A549 (cell line): ENCODE results near the gene ACSL5. TPM values are rescaled to one million over a fixed set of nuclear protein-coding genes. Genes with fewer than 3 reads are reported as not detected.

ENCODE experiments used
- ATAC-seq, 2 experiments: fragments of 200-7000 bp in 1 of 2; fragments of >200 bp in 1 of 2; cut with Nextera tagmentation in 1 of 2; cut with Tn5 transposase in 1 of 2; 3 replicates each; pipeline versions ENCODE4 v1.8.0 to v1.9.1; 2018 to 2020; ENCODE audit warnings: mild to moderate bottlenecking in 1 of 2, moderate library complexity in 1 of 2
- CTCF ChIA-PET: fragments of 300-600 bp; sonication (Branson Sonifier 250); formaldehyde crosslinking; extraction: SDS; loops from one replicate; lab custom pipeline; 2021; ENCODE audit warnings: antibody characterized with exemption, inconsistent platforms; lab: Yijun Ruan, JAX
- POLR2A ChIA-PET: fragments of 350-600 bp; formaldehyde crosslinking; extraction: SDS; loops from one replicate; lab custom pipeline; 2021; ENCODE audit warnings: antibody characterized with exemption, inconsistent platforms; lab: Yijun Ruan, JAX
- DNase-seq, 2 experiments: peaks; one replicate each; pipeline versions ENCODE4 v3.0.0 to v3.0.0-alpha.2; 2011 to 2016; ENCODE audit warnings: low read depth in 1 of 2, low spot score in 1 of 2
- FAIRE-seq: peaks from 2 replicates; lab custom pipeline; 2011; peaks lifted over from hg19 to GRCh38; lab: Jason Lieb, UNC
- H3K27ac ChIP-seq, 2 experiments: fragments of >200 bp; sonication (Bioruptor Twin); formaldehyde crosslinking; 3 replicates each; pipeline ENCODE4 v1.5.1; 2016 to 2017
- H3K4me1 ChIP-seq: fragments of >200 bp; sonication (Bioruptor Twin); formaldehyde crosslinking; 3 replicates; pipeline ENCODE4 v1.6.1; 2016
- H3K4me2 ChIP-seq: fragments of >200 bp; sonication (Bioruptor Twin); formaldehyde crosslinking; 3 replicates; pipeline ENCODE4 v1.6.1; 2016
- H3K4me3 ChIP-seq: fragments of >200 bp; sonication (Bioruptor Twin); formaldehyde crosslinking; 3 replicates; pipeline ENCODE4 v1.5.1; 2016
- H3K9me3 ChIP-seq: fragments of >200 bp; sonication (Bioruptor Twin); formaldehyde crosslinking; 3 replicates; pipeline ENCODE4 v1.6.1; 2016
- BHLHE40 ChIP-seq: IDR thresholded peaks from 2 replicates; pipeline ENCODE4 v1.6.1; 2012; ENCODE audit warnings: low read depth, low read length, inconsistent platforms
- CBX8 ChIP-seq: fragments of 200-600 bp; sonication (generic); IDR thresholded peaks from 2 replicates; pipeline ENCODE4 v1.6.1; 2016
- CHD2 ChIP-seq: fragments of 150-350 bp; IDR thresholded peaks from 2 replicates; pipeline ENCODE4 v1.6.1; 2014; ENCODE audit warnings: low read length; ENCODE audit not compliant: partially characterized antibody
- FOSL2 ChIP-seq, 2 experiments: fragments of 450-650 bp in 1 of 2; fragments of >200 bp in 1 of 2; sonication (Bioruptor Twin) in 1 of 2; formaldehyde crosslinking; IDR thresholded peaks; 2 replicates each; pipeline versions ENCODE4 v1.5.0 to v1.6.1; 2016 to 2020; ENCODE audit warnings: mild to moderate bottlenecking in 1 of 2, moderate library complexity in 1 of 2
- GATA3 ChIP-seq: IDR thresholded peaks from 2 replicates; pipeline ENCODE4 v1.6.1; 2012; ENCODE audit warnings: borderline replicate concordance
- HOXB5 ChIP-seq: fragments of 250-450 bp; sonication (Bioruptor Pico); IDR thresholded peaks from 2 replicates; pipeline ENCODE4 v1.5.0; 2020; ENCODE audit warnings: mild to moderate bottlenecking, moderate library complexity
- JUN ChIP-seq, 2 experiments: fragments of >200 bp; sonication (Bioruptor Twin); formaldehyde crosslinking; IDR thresholded peaks; 2 replicates in 1 of 2; 3 replicates in 1 of 2; pipeline ENCODE4 v1.6.1; 2016 to 2017
- JUNB ChIP-seq: fragments of >200 bp; sonication (Bioruptor Twin); formaldehyde crosslinking; IDR thresholded peaks from 2 replicates; pipeline ENCODE4 v1.6.1; 2016
- KDM1A ChIP-seq: fragments of 200-600 bp; sonication (generic); IDR thresholded peaks from 2 replicates; pipeline ENCODE4 v1.6.1; 2016; ENCODE audit warnings: low read depth, mild to moderate bottlenecking
- MAZ ChIP-seq: fragments of 150-350 bp; IDR thresholded peaks from 2 replicates; pipeline ENCODE4 v1.6.1; 2014; ENCODE audit warnings: antibody characterized with exemption, low read depth, low read length, borderline replicate concordance
- MYC ChIP-seq: IDR thresholded peaks from 2 replicates; pipeline ENCODE4 v1.6.1; 2012; ENCODE audit warnings: mild to moderate bottlenecking, inconsistent platforms, low read length, improper control_type of control experiment, borderline replicate concordance
- NPAS2 ChIP-seq: fragments of 250-450 bp; sonication (Bioruptor Pico); IDR thresholded peaks from 2 replicates; pipeline ENCODE4 v1.8.0; 2022; ENCODE audit warnings: mild to moderate bottlenecking, moderate library complexity, borderline replicate concordance
- NR3C1 ChIP-seq: fragments of >200 bp; sonication (Bioruptor Twin); formaldehyde crosslinking; IDR thresholded peaks from 3 replicates; pipeline ENCODE4 v1.6.1; 2017
- PHF8 ChIP-seq: fragments of 200-600 bp; sonication (generic); IDR thresholded peaks from 2 replicates; pipeline ENCODE4 v1.6.1; 2016; ENCODE audit warnings: low read depth, mild to moderate bottlenecking, antibody characterized with exemption, moderate library complexity, borderline replicate concordance
- RCOR1 ChIP-seq: fragments of 150-350 bp; IDR thresholded peaks from 2 replicates; pipeline ENCODE4 v1.6.1; 2014; ENCODE audit warnings: antibody characterized with exemption, low read length, low read depth
- TFCP2L1 ChIP-seq: fragments of 250-450 bp; sonication (Bioruptor Pico); IDR thresholded peaks from 2 replicates; pipeline ENCODE4 v1.5.0; 2021; ENCODE audit warnings: mild to moderate bottlenecking
- ZNF302 ChIP-seq: fragments of 250-450 bp; sonication (Bioruptor Pico); IDR thresholded peaks from 2 replicates; pipeline ENCODE4 v1.9.0; 2021; ENCODE audit warnings: inconsistent platforms, mild to moderate bottlenecking, moderate library complexity
- WGBS: methylation state at CpG from one replicate; pipeline ENCODE4 v1.1.6; 2017; ENCODE audit errors: missing lambda C conversion rate; 5-methylcytosine and 5-hydroxymethylcytosine counted together
- polyA plus RNA-seq, 4 experiments: library from polyadenylated mRNA; depleted of rRNA in 3 of 4; stranded (reverse); fragments of >200 nt; fragmentation: RNase III in 1 of 4; extraction: RNeasy Plus Mini Kit Qiagen cat#74134 plus additional on column Dnase treatment in 1 of 4; gene quantifications; 2 replicates in 3 of 4; 3 replicates in 1 of 4; pipeline ENCODE4 v1.2.3, GENCODE V29; 2011 to 2017
- TF ChIP-seq, protein P1 (sequence below): IDR thresholded peaks from 2 replicates; pipeline ENCODE4 v1.6.1; 2012; ENCODE audit warnings: low read depth, borderline replicate concordance
- TF ChIP-seq, protein P2 (sequence below): fragments of 150-350 bp; IDR thresholded peaks from 2 replicates; pipeline ENCODE4 v1.6.1; 2014; ENCODE audit warnings: low read depth, mild to moderate bottlenecking, low read length
- TF ChIP-seq, protein P3 (sequence below): fragments of >200 bp; sonication (Bioruptor Twin); formaldehyde crosslinking; IDR thresholded peaks from 3 replicates; pipeline ENCODE4 v1.6.1; 2016

The ACSL5 gene
- polyA plus RNA-seq, 2 of the 4 experiments (the other 2 are of a cell fraction), result 0.15 to 0.25 TPM

DNA sequence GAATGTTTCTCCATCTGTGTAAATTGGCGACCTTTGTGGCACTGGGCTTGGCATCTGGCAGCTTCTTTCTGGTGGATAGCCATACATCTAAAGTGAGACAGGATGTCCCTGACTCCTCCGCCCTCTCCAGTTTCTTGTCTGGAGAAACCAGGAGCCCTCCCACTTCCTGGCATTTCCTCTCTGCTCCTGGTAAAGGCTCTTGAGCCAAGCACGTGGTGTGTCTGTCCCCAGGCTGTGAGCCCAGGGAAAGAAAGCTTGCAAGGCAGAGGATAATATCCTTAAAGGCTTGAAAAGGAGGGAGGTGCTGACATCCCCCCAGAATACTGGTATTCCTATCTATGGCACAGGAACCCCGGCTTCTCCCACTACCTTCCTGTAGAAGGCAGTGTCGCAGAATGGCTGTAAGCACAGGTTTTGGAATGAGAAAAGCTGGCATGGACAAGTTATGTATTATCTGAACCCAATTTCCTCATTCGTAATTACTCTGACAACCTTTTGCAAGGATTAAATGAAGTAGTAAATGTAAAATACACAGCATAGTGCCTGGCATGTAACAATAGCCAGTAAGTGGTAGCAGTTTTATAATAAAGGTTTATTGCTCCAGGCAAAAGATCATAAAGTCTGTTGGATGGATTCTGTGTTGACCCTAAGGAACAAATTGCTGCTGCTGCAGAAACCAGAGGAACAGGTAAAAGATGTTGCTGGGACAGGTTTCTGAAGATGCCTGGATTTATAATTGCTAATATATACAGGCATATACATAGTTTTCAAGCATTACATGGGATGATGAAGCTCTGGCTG is 11.8 kb upstream of the ACSL5 start:
- H3K9me3 ChIP-seq, result no peaks in the 10 kb centered on the region
- WGBS, result 64% methylated on average over 6 of the region's 6 CpGs
- ChIA-PET CTCF (interaction anchor here (0.6 to 1.3 kb wide), 3 partner anchors 28 to 57 kb away, joined by 3 to 4 read pairs (median 3); no protein-coding TSS in a partner anchor), POLR2A (no interaction called here)
- peak overlapping the region in 1 of 2 experiments; percentile 49; a peak in 1 of 6 replicates for H3K27ac ChIP-seq
- FAIRE-seq, result no peak
- TF ChIP-seq TFCP2L1, result no peak
- no peak for TF ChIP-seq FOSL2 (IDR thresholded peaks at IDR 0.05)
- no peak for TF ChIP-seq FOSL2 (CRISPR knock-in tag; IDR thresholded peaks at IDR 0.05)
- TF ChIP-seq ZNF302, result no peak
- TF ChIP-seq CBX8, result no peak
- no peak for TF ChIP-seq JUN (IDR thresholded peaks at IDR 0.05)
- no peak for TF ChIP-seq RCOR1
- no peak for TF ChIP-seq KDM1A
- TF ChIP-seq HOXB5 (CRISPR knock-in tag), result no peak
- TF ChIP-seq BHLHE40, result no peak
- no peak for TF ChIP-seq MAZ
- no peak for TF ChIP-seq MYC
- TF ChIP-seq JUNB, result no peak
- peaks cover 6% of the 10 kb centered on the region; the same call in 1 of the 3 replicates for H3K4me1 ChIP-seq
- no peak overlapping the region for H3K4me3 ChIP-seq
- ATAC-seq, result peak in 1 of 2 experiments; percentile 51; a peak in 3 of 6 replicates
- DNase-seq, result no peak
- H3K4me2 ChIP-seq, result no peak overlapping the region

DNA sequence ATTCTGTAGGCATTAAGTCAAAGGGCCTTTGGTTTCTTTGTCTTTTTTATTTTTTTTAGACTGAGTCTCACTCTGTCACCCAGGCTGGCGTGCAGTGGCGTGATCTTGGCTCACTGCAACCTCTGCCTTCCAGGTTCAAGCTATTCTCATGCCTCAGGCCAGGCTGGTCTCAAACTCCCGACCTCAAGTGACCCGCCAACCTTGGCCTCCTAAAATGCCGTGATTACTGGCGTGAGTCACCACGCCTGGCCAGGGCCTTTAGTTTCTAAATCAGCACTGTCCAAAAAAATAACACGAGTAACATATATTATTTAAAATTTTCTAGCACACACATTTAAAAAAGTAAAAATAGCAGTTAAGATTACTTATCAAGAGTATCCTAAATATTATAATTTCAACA is 11.1 kb upstream of the ACSL5 start:
- CTCF ChIA-PET, result interaction anchor here (0.6 to 1.5 kb wide), 3 partner anchors 12 to 58 kb away, joined by 3 to 4 read pairs (median 3); no protein-coding TSS in a partner anchor
- Histone ChIP-seq H3K4me2 (no peak overlapping the region), H3K4me1 (peaks cover 6% of the 10 kb centered on the region; the same call in 1 of the 3 replicates), H3K9me3 (no peaks in the 10 kb centered on the region), H3K4me3 (no peak overlapping the region), H3K27ac (no peak overlapping the region; a peak in 1 of 6 replicates)
- no peak for TF ChIP-seq NPAS2
- TF ChIP-seq NR3C1, result no peak
- TF ChIP-seq, protein P1, sequence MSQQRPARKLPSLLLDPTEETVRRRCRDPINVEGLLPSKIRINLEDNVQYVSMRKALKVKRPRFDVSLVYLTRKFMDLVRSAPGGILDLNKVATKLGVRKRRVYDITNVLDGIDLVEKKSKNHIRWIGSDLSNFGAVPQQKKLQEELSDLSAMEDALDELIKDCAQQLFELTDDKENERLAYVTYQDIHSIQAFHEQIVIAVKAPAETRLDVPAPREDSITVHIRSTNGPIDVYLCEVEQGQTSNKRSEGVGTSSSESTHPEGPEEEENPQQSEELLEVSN, result no peak
- TF ChIP-seq PHF8, result no peak
- no peak for TF ChIP-seq CHD2
- no peak for TF ChIP-seq MAZ
- TF ChIP-seq, protein P2, sequence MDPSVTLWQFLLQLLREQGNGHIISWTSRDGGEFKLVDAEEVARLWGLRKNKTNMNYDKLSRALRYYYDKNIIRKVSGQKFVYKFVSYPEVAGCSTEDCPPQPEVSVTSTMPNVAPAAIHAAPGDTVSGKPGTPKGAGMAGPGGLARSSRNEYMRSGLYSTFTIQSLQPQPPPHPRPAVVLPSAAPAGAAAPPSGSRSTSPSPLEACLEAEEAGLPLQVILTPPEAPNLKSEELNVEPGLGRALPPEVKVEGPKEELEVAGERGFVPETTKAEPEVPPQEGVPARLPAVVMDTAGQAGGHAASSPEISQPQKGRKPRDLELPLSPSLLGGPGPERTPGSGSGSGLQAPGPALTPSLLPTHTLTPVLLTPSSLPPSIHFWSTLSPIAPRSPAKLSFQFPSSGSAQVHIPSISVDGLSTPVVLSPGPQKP, result no peak
- TF ChIP-seq GATA3, result no peak
- TF ChIP-seq, protein P3, sequence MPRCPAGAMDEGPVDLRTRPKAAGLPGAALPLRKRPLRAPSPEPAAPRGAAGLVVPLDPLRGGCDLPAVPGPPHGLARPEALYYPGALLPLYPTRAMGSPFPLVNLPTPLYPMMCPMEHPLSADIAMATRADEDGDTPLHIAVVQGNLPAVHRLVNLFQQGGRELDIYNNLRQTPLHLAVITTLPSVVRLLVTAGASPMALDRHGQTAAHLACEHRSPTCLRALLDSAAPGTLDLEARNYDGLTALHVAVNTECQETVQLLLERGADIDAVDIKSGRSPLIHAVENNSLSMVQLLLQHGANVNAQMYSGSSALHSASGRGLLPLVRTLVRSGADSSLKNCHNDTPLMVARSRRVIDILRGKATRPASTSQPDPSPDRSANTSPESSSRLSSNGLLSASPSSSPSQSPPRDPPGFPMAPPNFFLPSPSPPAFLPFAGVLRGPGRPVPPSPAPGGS, result no peak
- WGBS, result 80% methylated on average over 8 of the region's 8 CpGs
- DNase-seq (no peak), ATAC-seq (no peak), FAIRE-seq (no peak)
- POLR2A ChIA-PET, result no interaction called here
